Neural progenitor cell (in vitro differentiated cells): Measurements from ENCODE around the gene SASH3. TPM values are rescaled to one million over a fixed set of nuclear protein-coding genes. Genes with fewer than 3 reads are reported as not detected.

Experiments used
- DNase-seq: peaks from one replicate; pipeline ENCODE4 v3.0.0-alpha.2; 2016; ENCODE audit warnings: low spot score
- H2AFZ ChIP-seq: fragments of 200-600 bp; sonication (generic); replicated peaks from 2 replicates; pipeline ENCODE4 v1.6.1; 2016; ENCODE audit warnings: antibody characterized with exemption
- H3F3A ChIP-seq: fragments of 200-600 bp; sonication (generic); 2 replicates; pipeline ENCODE4 v1.6.1; 2016; ENCODE audit warnings: antibody characterized with exemption, low read depth
- H3K27ac ChIP-seq: fragments of 200-600 bp; sonication (generic); 2 replicates; pipeline ENCODE4 v1.5.1; 2016; ENCODE audit warnings: mild to moderate bottlenecking
- H3K27me3 ChIP-seq: fragments of 200-600 bp; sonication (generic); 2 replicates; pipeline ENCODE4 v1.6.1; 2016; ENCODE audit warnings: mild to moderate bottlenecking, moderate library complexity
- H3K36me3 ChIP-seq: fragments of 200-600 bp; sonication (generic); 2 replicates; pipeline ENCODE4 v1.5.1; 2016
- H3K4me1 ChIP-seq: fragments of 200-600 bp; sonication (generic); 2 replicates; pipeline ENCODE4 v1.6.1; 2016; ENCODE audit warnings: mixed run types
- H3K4me2 ChIP-seq: fragments of 200-600 bp; sonication (generic); 2 replicates; pipeline ENCODE4 v1.6.1; 2016
- H3K4me3 ChIP-seq: fragments of 200-600 bp; sonication (generic); 2 replicates; pipeline ENCODE4 v1.5.1; 2016
- H3K79me2 ChIP-seq: fragments of 200-600 bp; sonication (generic); 2 replicates; pipeline ENCODE4 v1.6.1; 2016; ENCODE audit warnings: low read depth
- H3K9ac ChIP-seq: fragments of 200-600 bp; sonication (generic); 2 replicates; pipeline ENCODE4 v1.6.1; 2016
- H3K9me3 ChIP-seq: fragments of 200-600 bp; sonication (generic); 2 replicates; pipeline ENCODE4 v1.5.1; 2016; ENCODE audit warnings: low read depth
- H4K20me1 ChIP-seq: fragments of 200-600 bp; sonication (generic); 2 replicates; pipeline ENCODE4 v1.6.1; 2016; ENCODE audit warnings: low read depth
- H3K27ac Mint-ChIP-seq: 3 replicates; pipeline ENCODE4 v1.8.0; 2021; ENCODE audit warnings: mixed read lengths
- H3K27me3 Mint-ChIP-seq: 2 replicates; pipeline ENCODE4 v1.8.0; 2022; ENCODE audit warnings: low read depth, mild to moderate bottlenecking, inconsistent platforms, moderate library complexity, mixed read lengths; ENCODE audit not compliant: insufficient read depth
- H3K36me3 Mint-ChIP-seq: 3 replicates; pipeline ENCODE4 v1.8.0; 2021; ENCODE audit warnings: mixed read lengths
- H3K4me1 Mint-ChIP-seq: 3 replicates; pipeline ENCODE4 v1.8.0; 2021; ENCODE audit warnings: mixed read lengths
- H3K4me3 Mint-ChIP-seq: 3 replicates; pipeline ENCODE4 v1.8.0; 2021; ENCODE audit warnings: mild to moderate bottlenecking, moderate library complexity, mixed read lengths
- H3K9me3 Mint-ChIP-seq: 3 replicates; pipeline ENCODE4 v1.8.0; 2020; ENCODE audit warnings: mixed read lengths
- CTCF ChIP-seq: fragments of 200-600 bp; sonication (generic); IDR thresholded peaks from 2 replicates; pipeline ENCODE4 v1.5.1; 2017; ENCODE audit warnings: antibody characterized with exemption, mild to moderate bottlenecking
- EZH2 ChIP-seq: fragments of 200-600 bp; sonication (generic); IDR thresholded peaks from 2 replicates; pipeline ENCODE4 v1.6.1; 2017; ENCODE audit warnings: antibody characterized with exemption, mild to moderate bottlenecking, moderate library complexity
- EZH2phosphoT487 ChIP-seq: fragments of 200-600 bp; sonication (generic); IDR thresholded peaks from 2 replicates; pipeline ENCODE4 v1.6.1; 2017; ENCODE audit warnings: antibody characterized with exemption
- total RNA-seq: library from RNA; depleted of rRNA; stranded (reverse); fragments of >200 nt; gene quantifications from 2 replicates; pipeline ENCODE4 v1.2.3, GENCODE V29; 2015; ENCODE audit warnings: low replicate concordance

SASH3 gene
- total RNA-seq, 1 donor from 2014 or later: not detected

DNA sequence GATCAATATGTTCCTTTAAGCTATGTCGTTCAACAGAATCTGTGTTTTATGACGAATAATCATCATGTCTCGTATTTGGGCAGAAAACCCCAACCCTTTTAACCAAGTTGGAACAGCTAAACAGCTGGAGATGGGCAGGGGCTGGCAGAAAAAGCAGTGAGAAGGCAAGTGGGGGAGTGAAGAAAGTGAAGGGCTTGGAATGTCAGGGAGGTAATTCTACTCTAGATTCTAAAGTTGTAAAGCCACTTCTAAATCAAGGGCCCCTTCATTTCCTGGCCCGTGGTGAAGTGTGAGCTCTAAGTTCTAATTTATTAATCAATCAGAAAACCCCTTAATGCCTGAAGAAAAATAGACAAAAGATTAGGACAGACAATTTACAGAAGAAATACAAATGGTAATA lies 20.4 kb downstream of the SASH3 start:
- no peaks in the 10 kb centered on the region for H3K79me2 ChIP-seq
- Mint-ChIP-seq H3K36me3 (peaks cover 22% of the 10 kb centered on the region), H3K27me3 (no peaks in the 10 kb centered on the region), H3K4me3 (no peak overlapping the region), H3K4me1 (peaks cover 39% of the 10 kb centered on the region), H3K9me3 (no peaks in the 10 kb centered on the region), H3K27ac (no peak overlapping the region)
- H3K27me3 ChIP-seq: no peaks in the 10 kb centered on the region
- no peaks in the 10 kb centered on the region for H3F3A ChIP-seq
- H3K4me3 ChIP-seq: no peak overlapping the region
- no peak for DNase-seq
- H3K27ac ChIP-seq: no peak overlapping the region
- H2AFZ ChIP-seq: no peak overlapping the region
- H3K4me1 ChIP-seq: peaks cover 5% of the 10 kb centered on the region
- TF ChIP-seq EZH2phosphoT487 (no peak), CTCF (no peak), EZH2 (no peak)
- H3K9me3 ChIP-seq: no peaks in the 10 kb centered on the region
- no peaks in the 10 kb centered on the region for H3K36me3 ChIP-seq
- H4K20me1 ChIP-seq: no peaks in the 10 kb centered on the region
- no peak overlapping the region for H3K9ac ChIP-seq
- H3K4me2 ChIP-seq: no peak overlapping the region

DNA sequence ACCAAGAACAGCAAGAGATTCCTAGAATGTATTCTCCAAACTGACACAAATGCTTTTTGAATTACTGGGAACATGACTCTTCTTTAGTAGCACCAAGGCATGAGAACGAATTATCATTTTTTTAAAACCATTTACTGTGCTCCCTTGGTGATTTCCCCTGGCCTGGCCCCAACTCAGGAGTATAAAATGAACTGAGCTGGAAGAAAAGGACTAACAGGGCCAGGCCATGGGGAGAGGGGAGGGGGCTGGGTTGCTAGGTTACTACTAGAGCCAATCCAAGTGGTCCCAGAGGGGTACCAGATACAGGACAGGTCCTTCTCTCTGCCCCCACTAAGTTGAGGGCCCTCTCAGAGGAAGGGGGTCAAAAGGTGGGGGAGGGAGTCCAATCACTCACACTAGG lies 23.1 kb downstream of the SASH3 start:
- peaks cover 39% of the 10 kb centered on the region for H3K4me1 Mint-ChIP-seq
- Histone ChIP-seq H3K9me3 (no peaks in the 10 kb centered on the region), H3K4me2 (no peak overlapping the region), H3F3A (no peaks in the 10 kb centered on the region), H2AFZ (no peak overlapping the region), H3K36me3 (no peaks in the 10 kb centered on the region), H3K4me3 (no peak overlapping the region), H3K79me2 (no peaks in the 10 kb centered on the region), H3K9ac (no peak overlapping the region), H3K27me3 (no peaks in the 10 kb centered on the region), H4K20me1 (no peaks in the 10 kb centered on the region), H3K27ac (no peak overlapping the region), H3K4me1 (peaks cover 5% of the 10 kb centered on the region)
- H3K27me3 Mint-ChIP-seq: no peaks in the 10 kb centered on the region
- H3K4me3 Mint-ChIP-seq: peak overlapping the region; percentile 35
- no peaks in the 10 kb centered on the region for H3K9me3 Mint-ChIP-seq
- peak overlapping the region; percentile 92 for H3K27ac Mint-ChIP-seq
- peaks cover 26% of the 10 kb centered on the region for H3K36me3 Mint-ChIP-seq
- TF ChIP-seq EZH2 (no peak), EZH2phosphoT487 (no peak), CTCF (no peak)
- peak; percentile 27 for DNase-seq

DNA sequence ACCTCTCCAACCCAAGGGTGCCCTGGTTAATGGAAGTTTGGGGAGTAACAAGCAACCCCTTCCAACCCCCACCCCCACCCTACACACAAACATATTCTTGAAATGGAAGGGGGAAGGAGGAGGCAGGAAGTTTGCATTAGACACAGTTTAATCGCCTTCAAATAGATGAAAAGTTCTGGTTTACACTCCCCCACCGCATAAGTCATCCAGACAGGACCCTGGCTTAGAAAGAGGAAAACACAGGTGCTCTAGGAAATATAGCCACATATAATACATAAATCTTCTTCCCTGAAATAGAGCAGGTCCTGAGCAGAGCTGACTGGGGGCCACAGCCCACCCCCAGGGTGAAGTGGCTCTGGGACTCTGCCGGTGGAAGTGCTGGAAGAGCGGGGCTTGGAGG lies 25.1 kb downstream of the SASH3 start:
- H3K4me3 Mint-ChIP-seq: no peak overlapping the region
- H3F3A ChIP-seq: no peaks in the 10 kb centered on the region

More for the DNA sequence above, 25.1 kb downstream of the SASH3 start:
- Histone ChIP-seq H3K36me3 (no peaks in the 10 kb centered on the region), H3K4me1 (peaks cover 5% of the 10 kb centered on the region), H3K9ac (no peak overlapping the region), H3K4me2 (no peak overlapping the region), H3K4me3 (no peak overlapping the region), H3K27me3 (no peaks in the 10 kb centered on the region), H2AFZ (no peak overlapping the region), H4K20me1 (no peaks in the 10 kb centered on the region), H3K27ac (no peak overlapping the region), H3K79me2 (no peaks in the 10 kb centered on the region), H3K9me3 (peaks cover 4% of the 10 kb centered on the region)
- TF ChIP-seq EZH2 (no peak), CTCF (no peak)
- peaks cover 10% of the 10 kb centered on the region for H3K9me3 Mint-ChIP-seq
- H3K4me1 Mint-ChIP-seq: peaks cover 35% of the 10 kb centered on the region
- H3K36me3 Mint-ChIP-seq: peaks cover 29% of the 10 kb centered on the region
- peak overlapping the region; percentile 21 for H3K27ac Mint-ChIP-seq
- no peak for DNase-seq
- H3K27me3 Mint-ChIP-seq: peaks cover 4% of the 10 kb centered on the region
